Right lobe of liver (tissue), 6 donors: ENCODE data around the gene CASP5. TPM values are rescaled to one million over a fixed set of nuclear protein-coding genes. Genes with fewer than 3 reads are reported as not detected.
"Not testable (repeated sequence)": the region's sequence is repeated elsewhere in the genome, so short reads cannot be mapped to it uniquely, and the experiment has no call there.

ENCODE experiments used
- ATAC-seq, 4 donors: fragments of 200-7000 bp; cut with Tn5 transposase; one replicate each; pipeline ENCODE4 v1.9.1; 2020; ENCODE audit warnings: mild to moderate bottlenecking in 4 of 4, moderate library complexity in 4 of 4
- DNase-seq, 3 donors: peaks; one replicate each; pipeline ENCODE4 v3.0.0-alpha.2; 2020
- H3K27ac ChIP-seq, 3 donors: fragments of 200-600 bp; one replicate each; pipeline ENCODE4 v1.8.0; 2022
- H3K27me3 ChIP-seq, 2 donors: fragments of 200-600 bp; one replicate each; pipeline ENCODE4 v1.8.0; 2022
- H3K36me3 ChIP-seq, 4 donors: fragments of 200-600 bp; sonication (generic) in 1 of 4; one replicate each; pipeline versions ENCODE4 v1.5.1 to v1.8.0; 2017 to 2022; ENCODE audit warnings: control low read depth in 1 of 4
- H3K4me1 ChIP-seq, 4 donors: fragments of 200-600 bp; sonication (generic) in 1 of 4; one replicate each; pipeline versions ENCODE4 v1.5.1 to v1.8.0; 2017 to 2022; ENCODE audit warnings: control low read depth in 1 of 4
- H3K4me3 ChIP-seq, 3 donors: fragments of 200-600 bp; one replicate each; pipeline ENCODE4 v1.8.0; 2022
- H3K9me3 ChIP-seq, 4 donors: fragments of 200-600 bp; sonication (generic) in 1 of 4; one replicate each; pipeline versions ENCODE4 v1.5.1 to v1.8.0; 2017 to 2022; ENCODE audit warnings: control low read depth in 1 of 4
- CTCF ChIP-seq, 4 donors: fragments of 200-600 bp in 3 of 4; fragments of 450-650 bp in 1 of 4; IDR thresholded peaks; one replicate each; pipeline versions ENCODE4 v1.5.1 to v1.8.0; 2016 to 2022; ENCODE audit warnings: antibody characterized with exemption in 4 of 4, mild to moderate bottlenecking in 2 of 4
- POLR2A ChIP-seq: fragments of 450-650 bp; IDR thresholded peaks from one replicate; pipeline ENCODE4 v1.6.1; 2017; ENCODE audit warnings: antibody characterized with exemption, mild to moderate bottlenecking
- WGBS: methylation state at CpG from one replicate; pipeline ENCODE4 v1.1.6; 2018; ENCODE audit warnings: low coverage, low lambda C conversion rate; ENCODE audit not compliant: insufficient coverage; ENCODE audit errors: missing lambda C conversion rate; 5-methylcytosine and 5-hydroxymethylcytosine counted together
- intact Hi-C, 2 donors: fragments of 100-400 bp; cut with DNase I; formaldehyde crosslinking; loops; one replicate each; pipeline versions ENCODE4 v1.11.2 to v1.14.1; 2022
- long read RNA-seq: library from polyadenylated mRNA; unstranded; transcript quantifications from one replicate; pipeline ENCODE4 v2.0.0, GENCODE V29; 2019
- total RNA-seq, 6 experiments: library from RNA; depleted of rRNA in 2 of 6; stranded (reverse); fragments of >200 nt in 2 of 6; fragmentation: NEBNext Ultra II Directional in 3 of 6; extraction: Animal tissue kit (Norgen Biotek cat#: 25700) in 3 of 6; gene quantifications; one replicate each; pipeline versions ENCODE4 v1.1.0 to v1.2.4, GENCODE V29; 2016 to 2023
- donor health status: DM: no; HTN: yes; CAD: no.
- donor health status: DM: no; HTN: no; CAD: no.
- donor health status: DM: no; HTN: no; CAD: no.
- donor health status: DM: no; HTN: yes; CAD: no.
- donor health status: DM: no; HTN: yes; CAD: no.

The CASP5 gene
- total RNA-seq = under 1 TPM in 3 of 6 experiments, not detected in 3; 0.27 to 0.50 (median 0.35) TPM
- long read RNA-seq = 0 reads

- Histone ChIP-seq H3K27ac (no peak within 1 kb of the TSS), H3K27me3 (no peaks in the 10 kb centered on the region), H3K4me1 (no peaks in the 10 kb centered on the region), H3K36me3 (peaks cover 0 to 12% (median 0%) of the 10 kb centered on the region in 4 donors), H3K4me3 (no peak within 1 kb of the TSS), H3K9me3 (no peaks in the 10 kb centered on the region)
- DNase-seq (no peak), ATAC-seq (peak; percentile 42 to 71 (median 58))
- no peak for TF ChIP-seq CTCF (IDR thresholded peaks at IDR 0.05)
- no peak for TF ChIP-seq POLR2A
- intact Hi-C loops = no loop called here
Observed at GRCh38 chr11:105023003-105023402, at the start of gene CASP5. Gene CASP5 (minus strand): TSS chr11:105023168. CDS start chr11:105023136, 32 bp downstream.

GRCh38 chr11:105072080-105072479 is 49.1 kb upstream of the CASP5 start:
- DNase-seq, H3K4me1 ChIP-seq, H3K27ac ChIP-seq, H3K9me3 ChIP-seq, H3K27me3 ChIP-seq, intact Hi-C loops, H3K36me3 ChIP-seq, H3K4me3 ChIP-seq: not testable (repeated sequence)
- peak in 1 of 4 donors; percentile 27 for ATAC-seq
- 20% methylated on average over 1 of the region's 2 CpGs for WGBS

- Histone ChIP-seq H3K27ac (no peak overlapping the region), H3K36me3 (no peaks in the 10 kb centered on the region), H3K4me1 (no peaks in the 10 kb centered on the region), H3K9me3 (no peaks in the 10 kb centered on the region), H3K4me3 (no peak overlapping the region), H3K27me3 (no peaks in the 10 kb centered on the region)
- intact Hi-C loops = no loop called here
- TF ChIP-seq CTCF (IDR thresholded peaks at IDR 0.05) = no peak
- TF ChIP-seq POLR2A = no peak
- 54% methylated on average over 4 of the region's 4 CpGs for WGBS
- ATAC-seq = peak in 1 of 4 donors; percentile 28
- DNase-seq = no peak
Observed at GRCh38 chr11:105071089-105071732, 48.2 kb upstream of the CASP5 start.

- Histone ChIP-seq H3K9me3 (no peaks in the 10 kb centered on the region), H3K27ac (no peak overlapping the region), H3K36me3 (no peaks in the 10 kb centered on the region), H3K4me3 (no peak overlapping the region), H3K27me3 (no peaks in the 10 kb centered on the region), H3K4me1 (no peaks in the 10 kb centered on the region)
- intact Hi-C loops = no loop called here
- ATAC-seq (peak in 1 of 4 donors; percentile 22), DNase-seq (no peak)
- WGBS = 63% methylated on average over 1 of the region's 4 CpGs
- TF ChIP-seq POLR2A = no peak
- TF ChIP-seq CTCF (IDR thresholded peaks at IDR 0.05) = no peak
Observed at GRCh38 chr11:105070306-105070705, 47.3 kb upstream of the CASP5 start.

GRCh38 chr11:105069749-105070148 is 46.8 kb upstream of the CASP5 start:
- H3K27me3 ChIP-seq, intact Hi-C loops, H3K36me3 ChIP-seq, DNase-seq, H3K4me1 ChIP-seq, ATAC-seq, H3K27ac ChIP-seq, H3K9me3 ChIP-seq, H3K4me3 ChIP-seq: not testable (repeated sequence)
- WGBS = 13% methylated on average over 1 of the region's 2 CpGs

- H3K36me3 ChIP-seq, H3K27ac ChIP-seq, H3K4me3 ChIP-seq, H3K27me3 ChIP-seq, intact Hi-C loops, H3K9me3 ChIP-seq, H3K4me1 ChIP-seq, ATAC-seq, DNase-seq: not testable (repeated sequence)
- 48% methylated on average over 9 of the region's 9 CpGs for WGBS
Observed at GRCh38 chr11:105063245-105063941, 40.4 kb upstream of the CASP5 start.
